Activated naive CD8-positive, alpha-beta T cell treated with anti-CD3 and anti-CD28 coated beads for 36 hours (primary cell): ENCODE results near the gene TSKU. TPM values are rescaled to one million over a fixed set of nuclear protein-coding genes. Genes with fewer than 3 reads are reported as not detected.
"Not testable (repeated sequence)": the region's sequence is repeated elsewhere in the genome, so short reads cannot be mapped to it uniquely, and the experiment has no call there.

ENCODE experiments used
- DNase-seq: peaks from one replicate; pipeline ENCODE4 v3.0.0; 2021
- H3K27ac Mint-ChIP-seq: one replicate; pipeline ENCODE4 v1.8.0; 2022; ENCODE audit warnings: mild to moderate bottlenecking, moderate library complexity, mixed read lengths
- H3K27me3 Mint-ChIP-seq: one replicate; pipeline ENCODE4 v1.8.0; 2022; ENCODE audit warnings: mild to moderate bottlenecking, mixed read lengths
- H3K36me3 Mint-ChIP-seq: one replicate; pipeline ENCODE4 v1.8.0; 2021; ENCODE audit warnings: mild to moderate bottlenecking, mixed read lengths
- H3K4me1 Mint-ChIP-seq: one replicate; pipeline ENCODE4 v1.8.0; 2021; ENCODE audit warnings: mixed read lengths
- H3K4me3 Mint-ChIP-seq: one replicate; pipeline ENCODE4 v1.8.0; 2022; ENCODE audit warnings: mild to moderate bottlenecking, moderate library complexity, mixed read lengths
- H3K9me3 Mint-ChIP-seq: one replicate; pipeline ENCODE4 v1.8.0; 2022; ENCODE audit warnings: mixed read lengths
- total RNA-seq, 2 experiments: library from RNA; stranded (reverse); gene quantifications; one replicate each; pipeline ENCODE4 v1.2.3, GENCODE V29; 2021

The TSKU gene
- total RNA-seq, 2 experiments from 2014 or later: 2.7 to 3.7 TPM

- H3K27ac Mint-ChIP-seq: no peak overlapping the region
- DNase-seq: no peak
- H3K4me1 Mint-ChIP-seq: peaks cover 12% of the 10 kb centered on the region
- no peaks in the 10 kb centered on the region for H3K36me3 Mint-ChIP-seq
- H3K9me3 Mint-ChIP-seq: peaks cover 2% of the 10 kb centered on the region
- no peak overlapping the region for H3K4me3 Mint-ChIP-seq
- H3K27me3 Mint-ChIP-seq: peaks cover 7% of the 10 kb centered on the region
These were observed 42.7 kb downstream of the TSKU start for GRCh38 chr11:76825726-76826396.

DNA sequence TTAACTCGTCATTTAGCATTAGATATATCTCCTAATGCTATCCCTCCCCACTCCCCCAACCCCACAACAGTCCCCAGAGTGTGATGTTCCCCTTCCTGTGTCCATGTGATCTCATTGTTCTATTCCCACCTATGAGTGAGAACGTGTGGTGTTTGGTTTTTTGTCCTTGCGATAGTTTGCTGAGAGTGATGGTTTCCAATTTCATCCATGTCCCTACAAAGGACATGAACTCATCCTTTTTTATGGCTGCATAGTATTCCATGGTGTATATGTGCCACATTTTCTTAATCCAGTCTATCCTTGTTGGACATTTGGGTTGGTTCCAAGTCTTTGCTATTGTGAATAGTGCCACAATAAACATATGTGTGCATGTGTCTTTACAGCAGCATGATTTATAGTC, 43.4 kb downstream of the TSKU start:
- not testable (repeated sequence) for H3K27ac Mint-ChIP-seq, H3K9me3 Mint-ChIP-seq, H3K4me3 Mint-ChIP-seq, DNase-seq, H3K36me3 Mint-ChIP-seq
- H3K4me1 Mint-ChIP-seq: peaks cover 12% of the 10 kb centered on the region
- peaks cover 11% of the 10 kb centered on the region for H3K27me3 Mint-ChIP-seq

- H3K27ac Mint-ChIP-seq, H3K27me3 Mint-ChIP-seq, H3K4me3 Mint-ChIP-seq, H3K9me3 Mint-ChIP-seq, DNase-seq, H3K36me3 Mint-ChIP-seq: not testable (repeated sequence)
- peaks cover 12% of the 10 kb centered on the region for H3K4me1 Mint-ChIP-seq
These were observed 43.8 kb downstream of the TSKU start for GRCh38 chr11:76827005-76827404.

GRCh38 chr11:76830639-76831327, 47.6 kb downstream of the TSKU start:
- no peak overlapping the region for H3K27ac Mint-ChIP-seq
- no peak for DNase-seq
- peaks cover 2% of the 10 kb centered on the region for H3K9me3 Mint-ChIP-seq
- H3K4me3 Mint-ChIP-seq: no peak overlapping the region
- peaks cover under 1% of the 10 kb centered on the region for H3K4me1 Mint-ChIP-seq
- H3K36me3 Mint-ChIP-seq: no peaks in the 10 kb centered on the region
- peaks cover 8% of the 10 kb centered on the region for H3K27me3 Mint-ChIP-seq

- Mint-ChIP-seq H3K36me3 (no peaks in the 10 kb centered on the region), H3K9me3 (no peaks in the 10 kb centered on the region), H3K27me3 (peaks cover 8% of the 10 kb centered on the region)
These were observed 48.6 kb downstream of the TSKU start for GRCh38 chr11:76831686-76832310.

DNA sequence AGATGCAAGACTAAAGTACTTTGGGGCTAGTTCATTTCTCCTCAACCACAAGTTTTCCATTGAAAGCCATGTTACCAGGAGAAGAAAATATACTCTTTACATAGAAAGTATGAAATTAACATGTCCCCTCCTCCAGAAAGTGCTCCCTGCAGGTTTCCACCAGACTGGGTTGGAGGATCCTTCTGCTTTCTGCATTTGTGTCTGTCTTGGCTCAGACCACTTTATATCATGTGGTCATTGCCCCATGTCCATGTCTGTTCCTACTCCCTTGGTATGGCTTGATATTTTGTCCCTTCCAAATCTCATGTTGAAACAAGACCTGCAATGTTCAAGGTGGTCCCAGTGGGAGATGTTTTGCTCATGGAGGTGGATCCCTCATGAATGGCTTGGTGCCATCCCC, 49.2 kb downstream of the TSKU start:
- no peak overlapping the region for H3K27ac Mint-ChIP-seq
- DNase-seq: no peak
- no peaks in the 10 kb centered on the region for H3K36me3 Mint-ChIP-seq
- H3K4me1 Mint-ChIP-seq: no peaks in the 10 kb centered on the region
- peaks cover 8% of the 10 kb centered on the region for H3K27me3 Mint-ChIP-seq
- no peaks in the 10 kb centered on the region for H3K9me3 Mint-ChIP-seq
- no peak overlapping the region for H3K4me3 Mint-ChIP-seq

More at GRCh38 chr11:76831686-76832310, 48.6 kb downstream of the TSKU start:
- Mint-ChIP-seq H3K4me3 (no peak overlapping the region), H3K27ac (no peak overlapping the region), H3K4me1 (no peaks in the 10 kb centered on the region)
- DNase-seq: no peak

GRCh38 chr11:76834151-76834550, 51.0 kb downstream of the TSKU start:
- Mint-ChIP-seq H3K27me3 (peaks cover 9% of the 10 kb centered on the region), H3K4me3 (no peak overlapping the region), H3K9me3 (no peaks in the 10 kb centered on the region), H3K27ac (no peak overlapping the region), H3K36me3 (no peaks in the 10 kb centered on the region), H3K4me1 (no peaks in the 10 kb centered on the region)
- DNase-seq: no peak

GRCh38 chr11:76835036-76835435, 51.9 kb downstream of the TSKU start:
- Mint-ChIP-seq H3K27me3 (peaks cover 16% of the 10 kb centered on the region), H3K4me3 (no peak overlapping the region), H3K9me3 (no peaks in the 10 kb centered on the region), H3K36me3 (no peaks in the 10 kb centered on the region), H3K27ac (no peak overlapping the region), H3K4me1 (no peaks in the 10 kb centered on the region)
- no peak for DNase-seq

- H3K27ac Mint-ChIP-seq: no peak overlapping the region
- H3K4me1 Mint-ChIP-seq: no peaks in the 10 kb centered on the region
- H3K27me3 Mint-ChIP-seq: peaks cover 19% of the 10 kb centered on the region
- no peaks in the 10 kb centered on the region for H3K9me3 Mint-ChIP-seq
- no peak for DNase-seq
- H3K36me3 Mint-ChIP-seq: no peaks in the 10 kb centered on the region
- H3K4me3 Mint-ChIP-seq: no peak overlapping the region
These were observed 52.9 kb downstream of the TSKU start for GRCh38 chr11:76835928-76836612.

DNA sequence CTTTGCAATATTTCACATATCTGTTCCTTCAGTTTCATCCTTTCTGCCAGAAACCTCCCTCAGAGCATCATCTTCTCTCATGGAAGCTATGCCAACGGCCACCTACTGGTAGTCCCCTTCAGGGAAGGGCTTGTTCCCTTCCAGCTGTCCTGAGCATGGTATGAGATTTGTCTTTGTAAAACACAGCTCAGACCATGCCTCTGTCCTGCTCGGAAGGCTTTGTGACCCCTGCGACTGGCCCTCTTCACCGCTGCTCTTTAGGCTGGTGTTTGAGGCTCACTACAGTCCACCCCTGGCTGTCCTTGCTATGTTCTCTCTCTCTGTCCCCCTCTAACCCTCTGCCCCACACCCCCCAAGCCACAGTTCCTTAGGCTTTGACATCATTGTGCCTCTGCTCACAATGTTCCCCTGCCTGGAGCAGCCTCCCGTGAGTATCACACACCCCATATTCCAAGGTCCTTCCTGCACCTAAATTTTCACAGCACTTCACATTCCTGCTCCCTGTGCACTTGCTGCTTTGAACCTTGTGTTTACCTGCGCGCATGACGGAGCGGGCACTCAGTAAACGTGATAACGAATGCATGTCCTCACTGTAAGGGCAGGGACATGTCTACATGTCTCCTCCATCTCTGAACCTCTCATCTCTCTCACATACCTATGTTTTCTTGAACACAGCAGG, 53.6 kb downstream of the TSKU start:
- H3K4me1 Mint-ChIP-seq: no peaks in the 10 kb centered on the region

GRCh38 chr11:76837696-76838677, 54.8 kb downstream of the TSKU start:
- no peaks in the 10 kb centered on the region for H3K36me3 Mint-ChIP-seq
- H3K27me3 Mint-ChIP-seq: peaks cover 25% of the 10 kb centered on the region
- no peak for DNase-seq
- H3K4me1 Mint-ChIP-seq: no peaks in the 10 kb centered on the region
- H3K27ac Mint-ChIP-seq: no peak overlapping the region
- no peaks in the 10 kb centered on the region for H3K9me3 Mint-ChIP-seq
- H3K4me3 Mint-ChIP-seq: no peak overlapping the region

More for the DNA sequence above, 53.6 kb downstream of the TSKU start:
- no peak overlapping the region for H3K4me3 Mint-ChIP-seq
- no peaks in the 10 kb centered on the region for H3K9me3 Mint-ChIP-seq
- H3K27me3 Mint-ChIP-seq: peaks cover 22% of the 10 kb centered on the region
- H3K27ac Mint-ChIP-seq: no peak overlapping the region
- no peak for DNase-seq
- no peaks in the 10 kb centered on the region for H3K36me3 Mint-ChIP-seq

GRCh38 chr11:76838678-76839068, 55.5 kb downstream of the TSKU start:
- no peak overlapping the region for H3K4me3 Mint-ChIP-seq
- no peak for DNase-seq
- no peaks in the 10 kb centered on the region for H3K36me3 Mint-ChIP-seq
- H3K27me3 Mint-ChIP-seq: peaks cover 28% of the 10 kb centered on the region
- H3K4me1 Mint-ChIP-seq: no peaks in the 10 kb centered on the region
- no peaks in the 10 kb centered on the region for H3K9me3 Mint-ChIP-seq
- H3K27ac Mint-ChIP-seq: no peak overlapping the region

GRCh38 chr11:76839311-76839710, 56.2 kb downstream of the TSKU start:
- no peaks in the 10 kb centered on the region for H3K36me3 Mint-ChIP-seq
- H3K4me1 Mint-ChIP-seq: no peaks in the 10 kb centered on the region
- H3K27ac Mint-ChIP-seq: no peak overlapping the region
- H3K9me3 Mint-ChIP-seq: no peaks in the 10 kb centered on the region
- DNase-seq: no peak
- peaks cover 31% of the 10 kb centered on the region for H3K27me3 Mint-ChIP-seq
- no peak overlapping the region for H3K4me3 Mint-ChIP-seq

DNA sequence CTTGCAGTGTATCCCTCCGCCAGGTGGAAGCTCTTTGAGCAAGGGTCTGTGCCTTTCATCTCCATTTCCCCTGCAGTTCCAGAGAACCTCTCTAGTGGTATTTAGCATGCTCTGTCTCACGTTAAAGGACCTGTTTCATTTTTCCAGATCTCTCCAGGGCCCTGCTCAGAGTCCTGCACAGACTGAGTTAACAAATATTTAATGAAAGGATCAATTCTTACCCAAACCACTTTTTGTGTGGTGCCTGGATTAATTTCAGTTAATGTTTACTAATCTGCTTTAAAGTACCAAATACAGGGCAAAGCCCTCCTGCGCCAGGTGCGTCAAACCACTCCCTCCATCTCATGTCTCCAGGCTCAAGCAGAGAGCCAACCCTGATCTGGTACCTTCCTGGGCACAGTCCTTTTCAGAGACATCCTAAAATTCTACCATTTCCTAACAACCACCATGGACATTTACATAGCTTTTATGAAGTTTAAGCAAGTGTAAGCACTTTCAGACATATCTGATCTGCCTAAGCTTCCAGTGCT, 58.8 kb downstream of the TSKU start:
- Mint-ChIP-seq H3K27me3 (peaks cover 36% of the 10 kb centered on the region), H3K4me3 (no peak overlapping the region), H3K4me1 (no peaks in the 10 kb centered on the region), H3K9me3 (no peaks in the 10 kb centered on the region), H3K36me3 (no peaks in the 10 kb centered on the region), H3K27ac (no peak overlapping the region)
- DNase-seq: no peak
